ENCODE data around the gene ZNF311. TPM values are rescaled to one million over a fixed set of nuclear protein-coding genes. Genes with fewer than 3 reads are reported as not detected.
"Not testable (repeated sequence)": the region's sequence is repeated elsewhere in the genome, so short reads cannot be mapped to it uniquely, and the experiment has no call there.

ZNF311 gene
- polyA plus RNA-seq, 3 donors: 0.05 TPM; not detected in 1

- H3K27ac ChIP-seq (ENCODE audit: low read depth in 1 of 2, low read length in 2 of 2); DNase-seq; H2AFZ ChIP-seq (ENCODE audit: insufficient read depth, low read depth, low read length, poor library complexity, severe bottlenecking); H3K4me3 Mint-ChIP-seq; H3K36me3 Mint-ChIP-seq; H3K36me3 ChIP-seq (replicated peaks in 1 of 2; ENCODE audit: control insufficient read depth in 1 of 2, insufficient read depth in 2 of 2, low read length in 2 of 2); H3K79me2 ChIP-seq (ENCODE audit: insufficient read depth, low read length); H3K4me2 ChIP-seq (replicated peaks; ENCODE audit: extremely low read depth, low read length, poor library complexity, severe bottlenecking); H3K4me3 ChIP-seq (replicated peaks in 1 of 3; ENCODE audit: low read depth in 2 of 3, low read length in 3 of 3); H3K9ac ChIP-seq (ENCODE audit: insufficient read depth, low read length, poor library complexity, severe bottlenecking); intact Hi-C loops (cut with micrococcal nuclease); H4K20me1 ChIP-seq (ENCODE audit: insufficient read depth, low read length): not testable (repeated sequence)
- peaks cover 31 to 36% (median 35%) of the 10 kb centered on the region in 3 donors for H3K27me3 Mint-ChIP-seq (ENCODE audit: low read depth in 3 of 3)
- Histone ChIP-seq H3K9me3 (replicated peaks in 1 of 2; ENCODE audit: control insufficient read depth in 1 of 2, insufficient read depth in 1 of 2, low read length in 2 of 2) (peaks cover 3 to 14% of the 10 kb centered on the region in 2 donors), H3K27me3 (ENCODE audit: control insufficient read depth in 2 of 2, insufficient read depth in 2 of 2, low read length in 2 of 2) (peaks cover 18 to 38% of the 10 kb centered on the region in 2 donors), H3K4me1 (ENCODE audit: control insufficient read depth in 1 of 2, insufficient read depth in 2 of 2, low read length in 2 of 2) (peaks cover 8 to 11% of the 10 kb centered on the region in 2 donors)
- 98% methylated on average over 18 of the region's 24 CpGs for WGBS (ENCODE audit: insufficient coverage)
- H3K9me3 Mint-ChIP-seq: peaks cover 0 to 26% (median 18%) of the 10 kb centered on the region in 7 donors
- H3K27ac Mint-ChIP-seq: peak overlapping the region in 1 of 7 donors; percentile 66
- H3K4me1 Mint-ChIP-seq: peaks cover 11% of the 10 kb centered on the region
These were observed 47.3 kb downstream of the ZNF311 start for GRCh38 chr6:28957795-28958314.

GRCh38 chr6:28956331-28956730 is 48.8 kb downstream of the ZNF311 start:
- H3K4me3 ChIP-seq (replicated peaks in 1 of 3; ENCODE audit: low read depth in 2 of 3, low read length in 3 of 3): no peak overlapping the region
- Mint-ChIP-seq H3K36me3 (peaks cover 0 to 6% of the 10 kb centered on the region in 2 donors), H3K9me3 (peaks cover 0 to 24% (median 20%) of the 10 kb centered on the region in 7 donors), H3K4me3 (peak overlapping the region in 1 of 2 donors; percentile 46), H3K27ac (no peak overlapping the region), H3K4me1 (peaks cover 11% of the 10 kb centered on the region), H3K27me3 (ENCODE audit: low read depth in 3 of 3) (peaks cover 35 to 45% (median 41%) of the 10 kb centered on the region in 3 donors)
- WGBS (ENCODE audit: insufficient coverage): 40% methylated on average over 1 of the region's 3 CpGs
- peaks cover 20 to 49% of the 10 kb centered on the region in 2 donors for H3K27me3 ChIP-seq (ENCODE audit: control insufficient read depth in 2 of 2, insufficient read depth in 2 of 2, low read length in 2 of 2)
- no peak overlapping the region for H3K4me2 ChIP-seq (replicated peaks; ENCODE audit: extremely low read depth, low read length, poor library complexity, severe bottlenecking)
- peaks cover 3 to 14% of the 10 kb centered on the region in 2 donors for H3K9me3 ChIP-seq (replicated peaks in 1 of 2; ENCODE audit: control insufficient read depth in 1 of 2, insufficient read depth in 1 of 2, low read length in 2 of 2)
- no peak overlapping the region for H2AFZ ChIP-seq (ENCODE audit: insufficient read depth, low read depth, low read length, poor library complexity, severe bottlenecking)
- H4K20me1 ChIP-seq (ENCODE audit: insufficient read depth, low read length): no peaks in the 10 kb centered on the region
- intact Hi-C loops (cut with micrococcal nuclease): no loop called here
- no peak overlapping the region for H3K9ac ChIP-seq (ENCODE audit: insufficient read depth, low read length, poor library complexity, severe bottlenecking)
- TF ChIP-seq CTCF (IDR thresholded peaks at IDR 0.05): no peak
- H3K79me2 ChIP-seq (ENCODE audit: insufficient read depth, low read length): no peaks in the 10 kb centered on the region
- H3K4me1 ChIP-seq (ENCODE audit: control insufficient read depth in 1 of 2, insufficient read depth in 2 of 2, low read length in 2 of 2): peaks cover 8 to 11% of the 10 kb centered on the region in 2 donors
- H3K36me3 ChIP-seq (replicated peaks in 1 of 2; ENCODE audit: control insufficient read depth in 1 of 2, insufficient read depth in 2 of 2, low read length in 2 of 2): no peaks in the 10 kb centered on the region
- no peak for DNase-seq
- H3K27ac ChIP-seq (ENCODE audit: low read depth in 1 of 2, low read length in 2 of 2): no peak overlapping the region

Measured in CD14-positive monocyte (primary cell).